Endothelial cell (in vitro differentiated cells): Measurements from ENCODE around the gene SRGAP2C. TPM values are rescaled to one million over a fixed set of nuclear protein-coding genes. Genes with fewer than 3 reads are reported as not detected.
"Not testable (repeated sequence)": the region's sequence is repeated elsewhere in the genome, so short reads cannot be mapped to it uniquely, and the experiment has no call there.

Experiments used
- DNase-seq: peaks from one replicate; pipeline ENCODE4 v3.0.0; 2021; ENCODE audit warnings: low spot score
- H3K27ac Mint-ChIP-seq: one replicate; pipeline ENCODE4 v1.8.0; 2021; ENCODE audit warnings: mixed read lengths, inconsistent platforms; ENCODE audit not compliant: unreplicated experiment
- H3K27me3 Mint-ChIP-seq: one replicate; pipeline ENCODE4 v1.8.0; 2021; ENCODE audit warnings: mild to moderate bottlenecking, moderate library complexity, mixed read lengths, inconsistent platforms; ENCODE audit not compliant: unreplicated experiment
- H3K36me3 Mint-ChIP-seq: one replicate; pipeline ENCODE4 v1.8.0; 2021; ENCODE audit warnings: mild to moderate bottlenecking, low read depth, mixed read lengths, inconsistent platforms; ENCODE audit not compliant: unreplicated experiment
- H3K4me1 Mint-ChIP-seq: one replicate; pipeline ENCODE4 v1.8.0; 2021; ENCODE audit warnings: mild to moderate bottlenecking, mixed read lengths, inconsistent platforms; ENCODE audit not compliant: unreplicated experiment
- H3K4me3 Mint-ChIP-seq: one replicate; pipeline ENCODE4 v1.8.0; 2021; ENCODE audit warnings: mild to moderate bottlenecking, mixed read lengths, inconsistent platforms; ENCODE audit not compliant: unreplicated experiment
- H3K9me3 Mint-ChIP-seq: one replicate; pipeline ENCODE4 v1.8.0; 2021; ENCODE audit warnings: mixed read lengths, inconsistent platforms; ENCODE audit not compliant: unreplicated experiment
- total RNA-seq: library from RNA; stranded (reverse); fragmentation: NEBNext Ultra II Directional; extraction: Animal tissue kit (Norgen Biotek cat#: 25700); gene quantifications from one replicate; pipeline ENCODE4 v1.2.1, GENCODE V29; 2021; ENCODE audit not compliant: unreplicated experiment

Gene SRGAP2C
- total RNA-seq, 1 donor from 2014 or later: 72.5 TPM

GRCh38 chr1:121163850-121164757, 20.7 kb upstream of the SRGAP2C start:
- H3K9me3 Mint-ChIP-seq, H3K4me1 Mint-ChIP-seq, DNase-seq: not testable (repeated sequence)

GRCh38 chr1:121165296-121165695, 19.5 kb upstream of the SRGAP2C start:
- not testable (repeated sequence) for H3K4me3 Mint-ChIP-seq, DNase-seq, H3K27ac Mint-ChIP-seq, H3K4me1 Mint-ChIP-seq, H3K27me3 Mint-ChIP-seq, H3K36me3 Mint-ChIP-seq, H3K9me3 Mint-ChIP-seq

More at GRCh38 chr1:121163850-121164757, 20.7 kb upstream of the SRGAP2C start:
- H3K4me3 Mint-ChIP-seq, H3K27me3 Mint-ChIP-seq, H3K36me3 Mint-ChIP-seq, H3K27ac Mint-ChIP-seq: not testable (repeated sequence)

- not testable (repeated sequence) for H3K27ac Mint-ChIP-seq, H3K27me3 Mint-ChIP-seq, H3K4me1 Mint-ChIP-seq, H3K36me3 Mint-ChIP-seq, H3K4me3 Mint-ChIP-seq, H3K9me3 Mint-ChIP-seq, DNase-seq
Measured at GRCh38 chr1:121167225-121167738, 17.5 kb upstream of the SRGAP2C start.

- H3K4me3 Mint-ChIP-seq, H3K27ac Mint-ChIP-seq, H3K36me3 Mint-ChIP-seq, H3K9me3 Mint-ChIP-seq, H3K27me3 Mint-ChIP-seq, DNase-seq, H3K4me1 Mint-ChIP-seq: not testable (repeated sequence)
Measured at GRCh38 chr1:121168152-121168668, 16.6 kb upstream of the SRGAP2C start.

- not testable (repeated sequence) for H3K36me3 Mint-ChIP-seq, H3K27ac Mint-ChIP-seq, H3K4me1 Mint-ChIP-seq, H3K9me3 Mint-ChIP-seq, H3K27me3 Mint-ChIP-seq, H3K4me3 Mint-ChIP-seq, DNase-seq
Measured at GRCh38 chr1:121176649-121177048, 8.1 kb upstream of the SRGAP2C start.

GRCh38 chr1:121178197-121178596, 6.6 kb upstream of the SRGAP2C start:
- not testable (repeated sequence) for H3K27me3 Mint-ChIP-seq, H3K36me3 Mint-ChIP-seq, H3K27ac Mint-ChIP-seq, H3K4me1 Mint-ChIP-seq, H3K4me3 Mint-ChIP-seq, H3K9me3 Mint-ChIP-seq, DNase-seq

GRCh38 chr1:121183867-121184266, 908 bp upstream of the SRGAP2C start:
- H3K4me1 Mint-ChIP-seq, H3K36me3 Mint-ChIP-seq, H3K27ac Mint-ChIP-seq, H3K27me3 Mint-ChIP-seq, H3K9me3 Mint-ChIP-seq: not testable (repeated sequence)
- H3K4me3 Mint-ChIP-seq: peak overlapping the region; percentile 47
- peak; percentile 20 for DNase-seq

GRCh38 chr1:121185140-121185708, 449 bp downstream of the SRGAP2C start:
- not testable (repeated sequence) for H3K27me3 Mint-ChIP-seq, DNase-seq, H3K4me1 Mint-ChIP-seq, H3K9me3 Mint-ChIP-seq, H3K4me3 Mint-ChIP-seq, H3K36me3 Mint-ChIP-seq, H3K27ac Mint-ChIP-seq

GRCh38 chr1:121186191-121186590, 1.4 kb downstream of the SRGAP2C start:
- H3K4me3 Mint-ChIP-seq: peak overlapping the region; percentile 89
- peak overlapping the region; percentile 90 for H3K27ac Mint-ChIP-seq
- peak; percentile 34 for DNase-seq
- H3K4me1 Mint-ChIP-seq, H3K9me3 Mint-ChIP-seq, H3K27me3 Mint-ChIP-seq, H3K36me3 Mint-ChIP-seq: not testable (repeated sequence)

GRCh38 chr1:121187914-121188313, 3.1 kb downstream of the SRGAP2C start:
- not testable (repeated sequence) for DNase-seq, H3K36me3 Mint-ChIP-seq, H3K4me1 Mint-ChIP-seq, H3K9me3 Mint-ChIP-seq, H3K27me3 Mint-ChIP-seq
- Mint-ChIP-seq H3K27ac (peak overlapping the region; percentile 74), H3K4me3 (peak overlapping the region; percentile 85)

- H3K9me3 Mint-ChIP-seq, DNase-seq, H3K27ac Mint-ChIP-seq, H3K4me3 Mint-ChIP-seq, H3K27me3 Mint-ChIP-seq, H3K36me3 Mint-ChIP-seq, H3K4me1 Mint-ChIP-seq: not testable (repeated sequence)
Measured at GRCh38 chr1:121192512-121192911, 7.7 kb downstream of the SRGAP2C start.
